GM21447 (cell line): ENCODE results near the gene CSMD2.

Experiments used
- ATAC-seq: cut with Tn5 transposase; IDR thresholded peaks from one replicate; pipeline ENCODE4 v1.9.1; 2021; ENCODE audit not compliant: unreplicated experiment

Gene CSMD2

GRCh38 chr1:34156739-34157138 lies 8.3 kb downstream of the CSMD2 start:
- no peak for ATAC-seq

GRCh38 chr1:34155860-34156259 lies 9.2 kb downstream of the CSMD2 start:
- no peak for ATAC-seq

GRCh38 chr1:34153246-34153645 lies 11.8 kb downstream of the CSMD2 start:
- no peak for ATAC-seq

GRCh38 chr1:34149501-34149900 lies 15.5 kb downstream of the CSMD2 start:
- no peak for ATAC-seq

GRCh38 chr1:34147301-34147700 lies 17.7 kb downstream of the CSMD2 start:
- ATAC-seq: no peak

GRCh38 chr1:34144766-34145165 lies 20.3 kb downstream of the CSMD2 start:
- no peak for ATAC-seq

- ATAC-seq: no peak
Measured at GRCh38 chr1:34143975-34144374, 21.1 kb downstream of the CSMD2 start.

- no peak for ATAC-seq
Measured at GRCh38 chr1:34140011-34140676, 24.9 kb downstream of the CSMD2 start.

- no peak for ATAC-seq
Measured at GRCh38 chr1:34137411-34137810, 27.6 kb downstream of the CSMD2 start.

- no peak for ATAC-seq
Measured at GRCh38 chr1:34132161-34132420, 32.9 kb downstream of the CSMD2 start.

GRCh38 chr1:34131396-34132160 lies 33.5 kb downstream of the CSMD2 start:
- no peak for ATAC-seq

GRCh38 chr1:34130306-34130705 lies 34.7 kb downstream of the CSMD2 start:
- no peak for ATAC-seq

GRCh38 chr1:34129630-34130029 lies 35.4 kb downstream of the CSMD2 start:
- ATAC-seq: no peak

- no peak for ATAC-seq
Measured at GRCh38 chr1:34128186-34128889, 36.7 kb downstream of the CSMD2 start.

GRCh38 chr1:34127006-34128000 lies 37.7 kb downstream of the CSMD2 start:
- no peak for ATAC-seq

GRCh38 chr1:34126486-34126885 lies 38.5 kb downstream of the CSMD2 start:
- no peak for ATAC-seq

- ATAC-seq: no peak
Measured at GRCh38 chr1:34125721-34126380, 39.2 kb downstream of the CSMD2 start.

GRCh38 chr1:34122080-34122932 lies 42.7 kb downstream of the CSMD2 start:
- no peak for ATAC-seq

GRCh38 chr1:34115233-34115632 lies 49.8 kb downstream of the CSMD2 start:
- no peak for ATAC-seq

- ATAC-seq: no peak
Measured at GRCh38 chr1:34113887-34114286, 51.1 kb downstream of the CSMD2 start.
